CD4-positive, alpha-beta T cell treated with Interleukin-12 subunit alpha and Interleukin-12 subunit beta, for 1 hour (primary cell): ENCODE measurements around the gene POLR3GL.
"Not testable (repeated sequence)": the region's sequence is repeated elsewhere in the genome, so short reads cannot be mapped to it uniquely, and the experiment has no call there.

Experiments
- DNase-seq: peaks from one replicate; pipeline ENCODE4 v3.0.0-alpha.2; 2020

Gene POLR3GL

DNA sequence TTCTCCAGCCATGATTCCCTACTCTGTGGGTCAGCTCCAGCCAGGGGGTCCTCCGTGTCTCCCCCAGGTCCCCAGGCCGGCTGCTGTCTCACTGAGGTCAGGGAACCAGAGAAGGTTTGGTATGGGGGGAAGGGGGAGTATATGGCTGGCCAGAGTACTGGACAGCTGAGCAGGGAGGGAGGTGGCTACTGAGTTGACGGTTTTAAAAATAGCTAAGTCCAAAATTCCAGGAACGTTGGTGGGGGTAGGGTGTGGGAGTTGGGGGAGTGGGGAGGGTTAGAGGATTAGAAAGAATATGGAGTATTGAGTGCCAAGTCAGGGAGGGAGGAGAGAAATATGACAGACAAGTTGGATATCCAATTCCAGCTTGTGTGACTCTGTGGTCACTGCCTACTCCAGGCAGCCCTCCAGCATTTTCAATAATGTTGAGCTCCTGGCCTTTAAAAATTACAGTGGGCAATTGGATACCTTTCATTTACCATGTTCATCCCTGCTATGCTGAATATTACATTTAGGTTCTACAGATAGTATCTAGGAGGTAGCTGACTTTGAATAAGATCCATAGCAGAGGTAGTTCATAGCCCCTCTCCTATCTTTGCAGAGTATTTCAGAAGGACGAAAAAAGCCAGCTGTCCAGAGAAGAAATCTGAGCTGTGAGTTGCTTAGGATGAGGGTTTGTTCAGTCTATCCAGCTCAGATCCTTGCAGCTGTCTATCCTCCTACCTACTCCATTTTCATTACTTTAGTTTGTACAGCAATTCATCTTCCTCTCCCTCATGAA lies 57.3 kb downstream of the POLR3GL start, which contains the start of gene HJV:
HJV (minus strand) TSS at position 114 of the 781 bp plus-strand sequence. CDS start 1,504 bp downstream, outside the sequence.
- DNase-seq = no peak

DNA sequence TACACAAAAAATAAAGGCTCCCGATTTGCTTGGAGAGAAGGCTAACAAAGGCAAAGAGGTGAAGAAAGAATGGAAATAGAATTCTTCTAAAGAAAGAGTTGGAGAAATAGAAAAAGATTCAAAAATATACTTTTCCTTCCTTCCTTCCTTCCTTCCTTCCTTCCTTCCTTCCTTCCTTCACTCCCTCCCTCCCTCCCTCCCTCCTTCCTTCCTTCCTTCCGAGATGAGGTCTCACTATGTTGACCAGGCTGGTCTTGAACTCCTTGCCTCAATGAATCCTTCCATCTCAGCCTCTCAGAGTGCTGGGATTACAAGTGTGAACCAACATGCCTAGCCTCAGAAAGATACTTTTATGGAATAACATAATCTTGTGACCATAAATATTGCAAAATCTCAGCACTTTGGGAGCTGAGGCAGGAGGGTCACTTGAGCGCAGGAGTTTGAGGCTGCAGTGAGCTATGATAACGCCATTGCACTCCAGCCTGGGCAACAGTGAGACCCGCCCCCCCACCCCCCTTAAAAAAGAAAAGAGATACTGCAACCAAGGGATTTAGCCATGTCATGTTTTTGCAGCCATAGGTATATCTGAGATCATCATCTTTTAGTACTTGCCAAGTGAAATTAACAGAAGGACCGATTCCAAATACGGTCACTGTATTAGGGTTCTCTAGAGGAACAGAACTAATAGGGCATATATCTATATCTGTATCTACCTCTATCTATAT lies 58.1 kb downstream of the POLR3GL start:
- DNase-seq = no peak

DNA sequence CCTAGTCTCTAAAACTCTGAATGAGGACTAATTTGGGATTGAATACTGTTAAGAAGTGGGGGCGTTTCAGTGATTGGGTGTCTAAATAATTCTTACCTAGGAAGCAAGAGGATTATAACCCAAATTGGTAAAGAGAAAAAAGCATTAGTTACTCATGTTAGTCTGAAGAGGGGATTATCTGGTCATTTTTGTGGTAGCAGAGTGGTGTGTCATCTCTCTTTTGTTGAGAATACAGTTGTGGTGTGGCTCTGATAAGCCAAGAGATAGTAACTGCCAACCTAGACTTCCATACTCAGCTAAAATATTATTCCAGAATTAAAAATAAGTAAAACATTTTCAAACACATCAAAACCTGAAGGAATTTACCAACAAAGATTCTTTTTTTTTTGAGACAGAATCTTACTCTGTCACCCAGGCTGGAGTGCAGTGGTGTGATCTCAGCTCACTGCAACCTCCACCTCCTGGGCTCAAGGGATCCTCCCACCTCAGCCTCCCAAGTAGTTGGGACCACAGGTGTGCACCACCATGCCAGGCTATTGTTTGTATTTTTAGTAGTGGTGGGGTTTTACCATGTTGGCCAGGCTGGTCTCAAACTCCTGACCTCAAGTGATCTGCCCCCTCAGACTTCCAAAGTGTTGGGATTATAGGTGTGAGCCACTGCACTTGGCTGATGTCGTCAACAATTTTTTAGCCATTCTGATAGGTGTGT lies 61.5 kb downstream of the POLR3GL start:
- DNase-seq = not testable (repeated sequence)

DNA sequence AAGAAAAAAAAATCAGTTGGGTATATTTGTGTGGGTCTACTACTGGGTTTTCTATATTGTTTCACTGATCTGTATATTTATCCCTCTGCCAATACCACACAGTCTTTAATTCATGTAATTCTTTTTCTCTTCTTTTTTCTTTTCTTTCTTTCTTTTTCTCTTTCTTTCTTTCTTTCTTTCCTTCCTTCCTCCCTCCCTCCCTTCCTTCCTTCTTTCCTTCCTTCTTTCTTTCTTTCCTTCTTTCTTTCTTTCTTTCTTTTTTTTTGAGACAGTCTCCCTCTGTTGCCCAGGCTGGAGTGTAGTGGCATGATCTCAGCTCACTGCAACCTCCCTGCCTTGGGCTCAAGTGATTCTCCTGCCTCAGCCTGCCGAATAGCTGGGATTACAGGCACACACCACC lies 62.2 kb downstream of the POLR3GL start:
- DNase-seq = not testable (repeated sequence)
